RCC 7860 (cell line): Measurements from ENCODE around the gene WASHC2C.
"Not testable (repeated sequence)": the region's sequence is repeated elsewhere in the genome, so short reads cannot be mapped to it uniquely, and the experiment has no call there.

Experiments used
- DNase-seq: peaks from one replicate; pipeline ENCODE4 v3.0.0-alpha.2; 2015; ENCODE audit warnings: low spot score
- FAIRE-seq: peaks from 2 replicates; lab custom pipeline; 2012; peaks lifted over from hg19 to GRCh38; lab: Jason Lieb, UNC

Gene WASHC2C

DNA sequence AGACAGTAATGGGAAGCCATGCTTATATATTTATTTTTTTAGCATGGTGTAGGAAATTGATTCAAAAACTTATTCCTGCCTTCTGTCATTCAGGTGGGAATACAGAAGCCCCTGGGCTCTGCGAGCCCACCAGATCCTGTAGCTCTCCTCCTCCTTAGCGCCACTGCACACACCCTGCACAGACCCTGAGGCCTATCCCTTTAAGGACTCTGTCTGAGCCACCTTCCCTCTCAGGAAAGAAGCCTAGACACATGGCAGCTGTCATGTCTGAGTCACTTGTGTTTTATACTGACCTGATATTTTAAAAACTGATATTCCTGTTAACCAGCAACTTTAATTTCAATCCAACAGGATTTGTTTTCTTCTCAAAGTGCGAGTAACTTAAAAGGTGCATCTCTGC, 36.0 kb downstream of the WASHC2C start:
- not testable (repeated sequence) for FAIRE-seq, DNase-seq

DNA sequence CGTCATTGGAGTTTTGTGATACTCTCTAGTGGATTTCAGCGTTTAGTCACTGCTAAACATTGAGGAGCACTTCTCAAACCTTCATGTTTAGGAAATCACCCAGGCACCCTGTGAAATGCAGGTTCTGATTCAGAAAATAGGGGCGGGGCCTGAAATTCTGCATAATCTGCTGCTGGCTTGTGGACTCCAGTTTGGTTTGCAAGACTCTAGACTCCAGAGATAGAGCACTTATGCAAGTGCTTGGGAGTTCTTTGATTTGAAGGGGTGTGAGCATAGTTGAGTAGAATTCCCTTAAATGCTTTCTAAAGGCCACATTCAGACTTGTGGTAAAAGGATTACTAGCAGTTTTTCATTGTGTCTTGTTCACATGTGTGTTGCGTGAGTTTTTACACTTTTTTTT, 41.3 kb downstream of the WASHC2C start:
- not testable (repeated sequence) for FAIRE-seq, DNase-seq

DNA sequence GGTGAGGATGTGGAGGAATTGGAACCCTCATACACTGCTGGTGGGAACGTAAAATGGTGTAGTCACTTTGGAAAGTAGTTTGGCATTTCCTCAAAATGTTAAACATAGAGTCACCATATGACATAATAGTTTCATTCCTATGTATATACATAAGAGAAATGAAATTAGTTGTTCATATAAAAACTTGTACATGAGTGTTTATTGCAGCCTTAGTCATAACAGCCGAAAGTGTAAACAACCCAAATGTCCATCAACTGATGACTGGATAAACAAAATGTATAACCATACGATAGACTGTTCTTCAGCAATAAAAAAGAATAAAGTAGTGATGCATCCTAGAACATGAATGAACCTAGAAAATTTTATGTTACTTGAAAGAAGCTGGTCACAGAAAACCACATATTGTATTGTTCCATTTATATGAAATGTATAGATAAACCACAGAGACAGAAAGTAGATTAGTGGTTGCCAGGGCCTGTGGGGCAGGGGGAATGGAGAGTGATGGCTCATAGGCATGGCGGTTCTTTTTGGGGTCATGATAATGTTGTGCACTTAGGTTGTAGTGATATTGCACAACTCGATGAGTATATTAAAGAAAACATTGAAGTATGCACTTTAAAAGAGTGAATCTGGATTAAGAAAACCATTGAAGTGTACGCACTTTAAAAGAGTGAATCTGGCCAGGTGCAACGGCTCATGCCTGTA, 44.8 kb downstream of the WASHC2C start:
- DNase-seq, FAIRE-seq: not testable (repeated sequence)

DNA sequence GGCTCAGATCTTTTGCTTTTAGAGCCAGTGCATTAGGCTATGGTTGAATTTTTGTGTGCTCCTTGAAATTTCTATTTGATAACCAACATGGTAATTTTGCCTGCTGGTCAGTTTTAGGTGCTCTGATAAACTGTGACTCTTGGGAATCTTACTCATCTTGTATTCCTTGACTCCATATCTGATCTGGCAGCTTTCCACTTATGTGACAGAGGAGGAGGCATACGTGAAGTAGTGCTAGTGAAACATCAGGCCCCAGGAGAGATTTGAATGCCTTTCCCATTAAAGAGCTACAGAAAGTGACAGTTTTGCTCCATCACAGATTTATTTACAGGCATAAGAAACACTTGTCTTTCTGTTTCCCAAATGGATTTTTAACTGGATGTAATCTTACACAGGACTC, 59.2 kb downstream of the WASHC2C start:
- not testable (repeated sequence) for DNase-seq

DNA sequence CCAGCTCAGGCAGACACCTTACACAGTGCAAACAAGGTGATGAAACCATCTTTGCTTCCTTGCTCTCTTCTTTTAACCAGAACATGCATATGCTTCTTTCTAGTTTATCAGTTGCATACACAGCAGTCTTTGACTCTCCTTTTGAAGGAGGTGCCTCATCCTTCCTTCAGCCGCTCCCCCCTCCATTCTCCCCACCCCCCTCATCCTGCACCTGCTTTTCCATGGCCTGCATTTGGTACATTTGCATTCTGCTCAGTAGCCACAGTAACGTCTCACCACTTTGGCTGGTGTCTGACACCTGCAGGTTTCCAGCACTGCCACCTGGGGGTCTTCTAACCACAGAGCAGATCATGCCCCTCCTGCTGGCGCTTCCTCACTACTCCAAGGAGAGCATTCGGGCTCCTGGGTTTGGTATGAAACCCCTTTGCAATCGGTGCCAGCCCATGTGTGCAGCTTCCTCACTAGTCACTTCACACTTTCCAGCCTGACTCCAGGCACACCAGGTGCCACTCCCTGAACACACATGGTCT, 60.2 kb downstream of the WASHC2C start:
- DNase-seq, FAIRE-seq: not testable (repeated sequence)

More for the DNA sequence above, 59.2 kb downstream of the WASHC2C start:
- FAIRE-seq, result not testable (repeated sequence)

DNA sequence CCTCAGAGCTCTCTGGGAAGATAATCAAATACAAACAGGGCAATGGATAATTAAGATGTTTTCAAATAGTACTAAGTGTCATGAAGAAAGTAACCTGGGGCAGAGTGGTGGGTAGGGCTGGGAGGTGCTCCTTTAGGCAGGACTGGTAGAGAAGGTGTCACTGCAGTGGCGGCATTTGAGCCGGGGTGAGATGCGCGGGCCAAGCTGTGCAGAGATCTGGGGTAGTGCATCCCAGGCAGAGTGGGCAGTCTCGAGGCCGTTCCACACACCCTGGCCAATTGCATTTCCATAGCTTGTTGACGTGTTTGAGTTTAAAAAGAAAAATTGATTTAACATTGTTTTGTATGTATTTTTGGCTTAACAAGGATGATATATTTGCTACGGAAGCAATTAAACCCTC, 62.9 kb downstream of the WASHC2C start:
- not testable (repeated sequence) for DNase-seq, FAIRE-seq

DNA sequence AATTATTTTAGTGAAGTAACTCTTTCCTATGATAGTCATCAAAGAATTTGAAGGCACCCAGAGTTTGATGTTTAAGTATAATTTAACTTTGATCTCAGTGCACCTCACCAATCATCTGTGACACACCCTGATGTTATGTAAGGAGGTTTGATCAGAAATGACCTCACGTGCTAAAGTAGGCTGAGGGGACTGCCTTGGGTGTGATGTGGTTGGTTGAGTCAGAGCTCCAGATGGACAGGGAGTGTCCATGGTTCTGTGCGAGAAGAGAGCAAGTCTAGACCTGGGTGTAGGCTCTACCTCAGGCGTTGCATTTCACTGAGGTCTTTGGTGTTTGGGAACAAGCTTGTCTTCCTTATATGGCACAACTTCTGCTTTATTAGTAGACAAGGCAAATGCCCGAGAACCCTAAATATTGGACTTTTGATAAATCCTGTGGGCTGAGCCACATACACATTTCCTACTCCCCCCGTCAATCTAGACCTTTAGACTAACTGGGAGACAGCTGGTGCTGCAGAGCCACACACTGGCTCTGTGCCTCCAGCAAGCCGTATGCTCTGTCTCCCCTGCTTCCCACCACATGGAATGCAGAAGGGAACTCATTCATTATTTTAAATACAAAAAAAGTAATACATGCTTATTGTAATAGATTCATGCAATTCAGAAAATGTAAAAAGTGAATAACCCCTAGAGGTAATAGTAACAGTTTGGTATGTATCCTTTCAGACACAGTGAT, 63.8 kb downstream of the WASHC2C start:
- DNase-seq, FAIRE-seq: not testable (repeated sequence)

DNA sequence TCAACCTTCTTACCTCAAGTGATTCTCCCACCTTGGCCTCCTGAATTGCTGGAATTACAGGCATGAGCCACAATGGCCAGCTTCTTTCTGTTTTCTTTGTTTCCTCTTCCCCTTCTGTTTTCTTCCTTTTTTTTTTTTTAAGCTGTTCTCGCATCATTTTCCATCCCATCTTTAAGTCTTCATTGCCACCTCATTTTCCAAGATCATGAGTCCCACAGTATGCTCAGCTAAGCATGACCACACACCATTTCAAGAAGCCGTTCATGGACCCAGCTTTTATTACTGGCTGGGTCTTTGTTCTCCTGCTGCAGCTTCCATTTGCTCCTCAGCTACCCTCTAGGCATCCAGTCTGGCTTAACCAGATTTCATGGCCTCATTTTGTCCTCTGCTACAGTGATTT, 67.7 kb downstream of the WASHC2C start:
- not testable (repeated sequence) for DNase-seq, FAIRE-seq

DNA sequence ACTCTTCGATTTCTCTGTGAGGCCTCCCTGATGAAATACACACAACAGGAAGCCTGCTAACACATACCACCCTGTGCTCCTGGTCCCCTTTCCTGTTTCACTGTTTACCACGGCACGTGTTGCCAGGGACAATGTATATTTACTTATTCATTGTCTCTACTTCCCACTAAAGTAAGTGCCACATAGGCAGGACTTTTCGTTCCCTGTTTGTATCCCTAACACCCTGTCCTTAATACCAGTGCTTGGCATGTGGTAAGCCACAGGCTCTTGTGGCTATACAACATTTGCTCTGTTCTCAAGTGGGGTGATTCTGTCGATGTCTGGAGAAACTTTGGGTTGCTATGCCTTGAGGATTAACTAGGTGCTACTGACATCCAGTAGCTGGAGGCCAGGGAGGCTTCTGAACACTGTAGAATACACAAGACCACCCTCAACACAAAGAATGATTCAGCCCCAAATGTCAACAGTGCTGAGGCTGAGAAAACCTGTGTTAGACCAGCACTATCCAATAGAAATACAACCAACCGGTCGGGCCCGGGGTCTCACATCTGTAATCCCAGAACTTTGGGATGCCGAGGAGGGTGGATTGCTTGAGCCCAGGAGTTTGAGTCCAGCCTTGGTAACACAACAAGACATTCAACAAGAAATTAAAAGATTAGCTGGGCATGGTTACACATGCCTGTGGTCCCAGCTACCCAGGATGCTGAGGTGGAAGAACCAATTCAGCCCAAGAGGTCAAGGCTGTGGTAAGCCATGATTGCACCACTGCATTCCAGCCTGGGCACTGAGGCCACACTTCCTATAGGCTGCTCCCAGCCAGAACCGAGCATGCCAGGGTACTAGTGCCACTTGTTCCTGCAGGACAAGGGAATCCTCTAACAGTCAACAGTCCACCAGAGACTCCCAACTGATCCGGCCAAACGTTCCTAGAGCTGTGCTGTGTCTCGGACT, 76.3 kb downstream of the WASHC2C start:
- DNase-seq (peak; percentile 82), FAIRE-seq (peak; percentile 80)

DNA sequence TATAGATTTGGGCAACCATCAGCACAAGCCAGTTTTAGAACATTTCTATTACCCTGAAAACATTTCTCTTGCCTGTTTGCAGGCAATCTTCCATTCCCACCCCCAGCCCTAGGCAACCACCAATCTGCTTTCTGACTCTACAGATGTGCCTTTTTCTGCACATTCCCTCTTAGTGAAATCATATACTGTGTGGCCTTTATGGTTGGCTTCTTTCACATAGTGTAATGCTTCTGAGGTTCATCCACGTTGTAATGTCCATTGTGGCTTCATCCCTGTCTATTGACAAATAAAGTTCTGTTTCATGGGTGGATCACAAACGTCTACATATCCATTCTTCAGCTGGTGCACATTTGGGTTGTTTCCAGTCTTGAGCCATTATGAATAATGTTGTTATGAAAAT, 77.9 kb downstream of the WASHC2C start:
- FAIRE-seq, result not testable (repeated sequence)
- DNase-seq, result peak; percentile 12

DNA sequence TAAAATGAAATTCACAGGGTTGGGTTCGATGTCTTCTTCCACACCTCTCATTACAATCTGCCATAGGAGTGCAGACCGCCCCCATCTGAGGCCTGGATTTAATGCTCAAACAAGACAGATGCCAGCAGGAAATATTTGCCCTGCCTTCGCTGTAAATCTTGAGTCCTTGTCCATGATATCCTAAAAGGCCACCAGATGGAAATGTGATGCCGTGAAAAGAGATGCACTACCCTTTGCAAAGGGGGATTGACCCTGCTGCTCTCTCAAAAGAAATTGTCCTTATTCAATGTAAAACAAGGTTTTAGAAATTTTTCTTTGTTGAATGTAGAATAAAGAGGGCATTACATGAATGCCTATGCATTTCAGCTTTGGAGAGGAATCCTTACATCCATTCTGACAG, 82.8 kb downstream of the WASHC2C start:
- DNase-seq (peak; percentile 4), FAIRE-seq (no peak)

DNA sequence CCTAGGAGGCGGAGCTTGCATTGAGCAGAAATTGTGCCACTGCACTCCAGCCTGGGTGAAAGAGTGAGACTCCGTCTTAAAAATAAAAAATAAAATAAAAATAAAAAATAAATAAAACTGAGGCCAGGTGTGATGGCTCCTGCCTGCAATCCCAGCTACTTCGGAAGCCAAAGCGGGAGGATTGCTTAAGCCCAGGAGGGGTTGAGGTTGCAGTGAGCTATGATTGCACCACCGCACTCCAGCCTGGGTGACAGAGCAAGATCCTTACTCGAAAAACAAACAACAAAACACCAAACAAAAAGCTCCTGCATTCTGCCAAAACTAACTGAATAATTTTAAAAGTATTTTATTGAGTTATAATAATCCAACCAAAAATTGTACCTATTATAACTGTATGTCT, 84.0 kb downstream of the WASHC2C start:
- FAIRE-seq (no peak), DNase-seq (no peak)

DNA sequence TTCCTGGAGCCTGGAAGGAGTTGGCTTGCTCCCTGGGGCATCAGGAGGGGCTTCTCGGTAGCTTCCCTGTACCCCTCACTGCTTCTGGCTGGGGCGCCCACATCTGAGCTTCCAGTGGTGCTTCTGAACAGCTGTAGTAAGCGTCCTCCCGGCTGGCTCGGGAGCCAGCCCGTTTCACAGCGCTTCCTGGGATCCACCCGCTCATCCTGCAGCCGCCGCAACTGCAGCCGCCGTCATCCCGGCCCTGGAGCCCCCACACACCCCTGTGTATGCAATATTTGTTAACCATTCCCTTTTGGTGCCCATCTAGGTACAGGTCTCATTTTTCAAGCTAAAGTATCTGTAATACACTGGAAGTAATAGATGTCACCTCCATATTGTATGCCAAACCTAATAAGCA, 85.9 kb downstream of the WASHC2C start:
- DNase-seq, FAIRE-seq: not testable (repeated sequence)

DNA sequence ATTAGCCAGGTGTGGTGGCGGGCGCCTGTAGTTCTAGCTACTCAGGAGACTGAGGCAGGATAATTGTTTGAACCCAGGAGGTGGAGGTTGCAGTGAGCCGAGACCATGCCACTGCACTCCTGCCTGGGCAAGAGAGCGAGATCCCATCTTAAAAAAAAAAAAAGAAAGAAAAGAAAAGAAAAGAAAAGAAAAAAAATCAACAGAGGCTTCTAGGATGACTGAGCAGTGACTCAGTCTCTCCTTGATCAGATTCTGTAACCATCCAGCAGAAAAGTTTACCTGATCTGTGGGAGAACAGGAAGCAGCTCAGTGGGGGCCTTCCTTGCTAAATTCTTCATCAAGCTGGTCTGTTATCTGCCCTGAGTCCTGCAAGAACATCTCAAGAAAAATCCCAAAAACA, 87.1 kb downstream of the WASHC2C start:
- peak; percentile 40 for FAIRE-seq

DNA sequence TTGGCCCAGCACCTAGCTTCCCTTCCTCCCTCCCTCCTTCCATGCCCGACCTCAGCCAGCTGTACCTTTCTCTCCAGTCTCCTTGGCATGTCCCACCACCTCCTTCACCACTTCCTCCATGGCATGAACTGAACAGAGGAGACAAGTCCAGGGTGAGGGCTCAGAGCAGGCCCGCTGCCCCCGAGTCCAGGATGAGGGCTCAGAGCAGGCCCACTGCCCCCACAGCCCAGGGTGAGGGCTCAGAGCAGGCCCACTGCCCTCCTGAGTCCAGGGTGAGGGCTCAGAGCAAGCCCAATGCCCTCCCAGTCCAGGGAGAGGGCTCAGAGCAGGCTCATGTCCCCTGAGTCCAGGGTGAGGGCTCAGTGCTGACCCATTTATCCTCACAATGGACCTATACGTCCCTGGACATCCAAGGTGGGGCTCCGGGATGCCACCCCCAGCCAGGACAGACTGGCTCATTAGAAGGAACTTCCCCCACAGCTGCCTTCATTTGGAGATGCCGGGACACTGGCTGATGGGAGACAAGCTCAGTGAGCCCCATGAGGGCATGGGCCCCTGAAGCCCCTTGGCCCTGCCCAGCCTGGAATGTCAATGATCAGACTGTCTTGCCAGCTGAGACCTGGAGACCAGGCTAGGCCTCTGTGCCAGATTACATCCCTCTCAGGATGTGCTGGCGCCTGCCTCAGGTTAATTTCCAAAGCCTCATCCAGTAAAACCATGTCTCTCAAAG, 90.2 kb downstream of the WASHC2C start:
- DNase-seq (no peak), FAIRE-seq (no peak)

More for the DNA sequence above, 87.1 kb downstream of the WASHC2C start:
- peak; percentile 46 for DNase-seq

DNA sequence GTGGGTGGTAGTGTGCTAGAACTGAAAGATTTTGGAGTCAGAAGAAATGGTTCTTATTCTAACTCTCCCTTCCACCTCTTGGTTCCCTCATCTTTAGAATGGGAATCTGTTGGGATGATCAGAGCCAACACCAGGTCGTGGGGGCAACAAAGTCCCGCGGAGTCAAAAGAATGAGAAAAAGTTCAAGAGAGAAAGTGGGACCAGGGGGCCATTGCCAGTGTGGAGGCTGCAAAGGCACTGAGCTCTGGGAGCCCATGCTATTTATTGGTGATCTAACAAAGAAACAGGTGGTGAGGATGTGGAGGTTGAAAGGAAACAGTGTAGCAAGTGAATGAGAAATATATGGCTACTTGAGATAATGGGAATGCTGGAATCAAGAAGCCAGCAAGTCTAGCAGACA, 90.8 kb downstream of the WASHC2C start:
- FAIRE-seq, result no peak
- no peak for DNase-seq

DNA sequence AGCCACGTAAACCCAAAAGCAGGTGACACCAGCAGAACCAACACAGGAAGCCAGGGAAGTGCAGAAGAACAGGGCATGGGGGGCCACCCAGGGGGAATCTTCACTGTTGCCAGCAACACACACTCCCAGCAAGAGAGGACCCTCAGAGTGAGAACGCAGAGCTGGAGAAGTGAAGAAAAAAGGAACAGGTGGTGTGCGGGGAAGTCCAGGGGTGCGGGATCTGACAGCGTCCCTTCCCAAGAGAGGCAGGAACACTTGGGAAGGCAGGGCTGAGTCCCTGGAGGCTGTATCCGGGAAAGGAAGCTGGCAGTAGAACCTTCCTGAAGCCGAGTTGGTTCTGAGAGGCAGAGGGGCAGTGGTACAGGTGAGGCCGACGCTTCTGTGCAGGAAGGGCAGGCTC, 92.5 kb downstream of the WASHC2C start:
- FAIRE-seq, result no peak
- DNase-seq, result no peak

DNA sequence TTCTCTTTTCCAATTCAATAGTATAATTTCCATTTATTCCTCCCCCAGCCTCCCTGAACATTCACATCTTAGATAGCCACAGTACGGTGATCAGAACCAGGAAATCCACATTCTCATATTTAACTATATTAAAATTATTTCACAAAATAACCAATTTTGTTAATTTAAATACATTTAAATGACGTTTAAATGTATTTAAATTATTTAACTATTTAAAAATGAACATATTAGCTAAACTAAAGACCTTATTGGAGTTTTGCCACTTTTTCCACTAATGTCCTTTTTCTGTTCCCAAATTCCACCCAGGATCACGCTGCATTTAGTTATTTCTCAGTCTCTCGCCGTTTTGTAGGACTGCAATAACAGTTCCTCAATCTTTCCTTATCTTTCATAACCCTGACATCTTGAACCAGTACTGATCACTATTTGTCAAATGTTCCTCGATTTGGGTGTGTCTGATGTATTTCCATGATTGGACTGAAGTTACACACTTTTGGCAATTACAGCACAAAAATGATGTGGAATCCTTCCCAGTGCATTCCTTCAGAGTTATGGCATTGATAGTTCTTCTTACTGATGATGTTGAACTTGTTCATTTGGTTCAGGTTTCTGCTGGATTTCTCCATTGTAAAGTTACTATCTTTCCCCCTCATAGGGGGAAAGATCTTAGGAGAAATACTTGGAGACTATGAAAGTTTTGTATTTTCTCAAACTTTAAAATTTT, 93.2 kb downstream of the WASHC2C start:
- not testable (repeated sequence) for FAIRE-seq, DNase-seq

DNA sequence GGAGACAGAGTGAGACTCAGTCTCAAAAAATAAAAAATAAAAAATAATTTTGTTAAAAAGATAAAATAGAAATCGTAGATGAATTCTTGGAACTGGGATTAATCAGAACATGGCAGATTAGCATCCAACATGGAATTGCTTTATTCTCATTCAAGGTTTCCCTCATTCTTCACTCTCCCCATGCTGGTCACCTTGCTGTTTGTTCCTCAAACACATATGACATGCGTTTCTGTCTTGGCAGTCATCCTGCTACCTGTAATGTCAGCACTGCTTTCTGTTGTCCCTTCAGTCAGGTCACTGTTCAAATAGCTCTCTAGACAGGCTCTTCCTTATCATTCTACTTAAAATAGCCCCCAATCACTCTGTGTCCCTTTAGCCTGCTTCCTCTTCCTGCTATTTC, 95.9 kb downstream of the WASHC2C start:
- FAIRE-seq, DNase-seq: not testable (repeated sequence)
